ENCODE data around the gene NF1. TPM values are rescaled to one million over a fixed set of nuclear protein-coding genes. Genes with fewer than 3 reads are reported as not detected.

NF1 gene
- polyA plus RNA-seq, 2 of the 4 experiments (the other 2 are of a cell fraction), result 15.9 to 73.2 TPM

DNA sequence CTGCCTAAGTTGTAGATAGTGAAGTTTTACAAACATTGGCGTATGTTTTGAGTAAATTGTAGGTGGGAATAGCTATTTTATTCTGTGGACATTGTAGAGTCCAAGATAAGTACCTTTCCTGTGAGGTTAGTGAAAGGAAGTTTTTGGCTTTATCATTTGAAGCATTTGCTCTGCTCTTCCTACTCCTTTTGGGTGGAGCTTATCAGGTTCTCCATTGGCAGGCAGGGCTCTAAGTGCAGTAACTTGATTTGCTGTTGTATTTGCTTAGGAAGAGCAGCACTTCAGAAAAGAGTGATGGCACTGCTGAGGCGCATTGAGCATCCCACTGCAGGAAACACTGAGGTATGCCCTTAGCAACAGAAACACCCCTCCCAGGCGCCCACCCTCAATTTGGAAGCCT, 132.2 kb downstream of the NF1 start (continued):
- no peak for TF ChIP-seq HMGXB4 (CRISPR knock-in tag; IDR thresholded peaks at IDR 0.05; ENCODE audit: borderline replicate concordance)
- TF ChIP-seq, protein P1, sequence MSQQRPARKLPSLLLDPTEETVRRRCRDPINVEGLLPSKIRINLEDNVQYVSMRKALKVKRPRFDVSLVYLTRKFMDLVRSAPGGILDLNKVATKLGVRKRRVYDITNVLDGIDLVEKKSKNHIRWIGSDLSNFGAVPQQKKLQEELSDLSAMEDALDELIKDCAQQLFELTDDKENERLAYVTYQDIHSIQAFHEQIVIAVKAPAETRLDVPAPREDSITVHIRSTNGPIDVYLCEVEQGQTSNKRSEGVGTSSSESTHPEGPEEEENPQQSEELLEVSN (IDR thresholded peaks at IDR 0.05; ENCODE audit: borderline replicate concordance, low read depth), result no peak
- TF ChIP-seq RCOR1 (IDR thresholded peaks at IDR 0.05; ENCODE audit: low read depth, low read length), result no peak

- no peaks in the 10 kb centered on the region for H3K9me3 ChIP-seq
- CTCF ChIA-PET, result no interaction called here
- H3K4me1 ChIP-seq, result no peaks in the 10 kb centered on the region
- no peak overlapping the region for H3K27ac ChIP-seq
- no peak overlapping the region for H3K4me3 ChIP-seq
- FAIRE-seq, result no peak
- no peak overlapping the region for H3K4me2 ChIP-seq
- ATAC-seq, result no peak
- TF ChIP-seq HMGXB4 (CRISPR knock-in tag; IDR thresholded peaks at IDR 0.05; ENCODE audit: borderline replicate concordance) (no peak), NFE2L2 (conservative IDR thresholded peaks at IDR 0.05; ENCODE audit: low read length) (no peak), EHMT2 (IDR thresholded peaks at IDR 0.05; ENCODE audit: low read depth) (no peak), SMC3 (IDR thresholded peaks at IDR 0.05) (no peak), JUN (IDR thresholded peaks at IDR 0.05) (no peak), GATA3 (IDR thresholded peaks at IDR 0.05; ENCODE audit: borderline replicate concordance) (no peak), CEBPB (IDR thresholded peaks at IDR 0.05) (no peak), TFCP2L1 (CRISPR knock-in tag; IDR thresholded peaks at IDR 0.05) (no peak), HOXB13 (CRISPR knock-in tag; IDR thresholded peaks at IDR 0.05; ENCODE audit: low read depth) (no peak), RNF2 (IDR thresholded peaks at IDR 0.05; ENCODE audit: borderline replicate concordance, low read depth) (no peak), TP53 (CRISPR knock-in tag; IDR thresholded peaks at IDR 0.05) (no peak), FOSL2 (IDR thresholded peaks at IDR 0.05) (no peak), FOSL2 (CRISPR knock-in tag; IDR thresholded peaks at IDR 0.05) (no peak), NR3C1 (IDR thresholded peaks at IDR 0.05) (no peak), KDM5A (IDR thresholded peaks at IDR 0.05) (no peak), EP300 (IDR thresholded peaks at IDR 0.05) (no peak), ZNF302 (CRISPR knock-in tag; IDR thresholded peaks at IDR 0.05) (no peak), BCL3 (IDR thresholded peaks at IDR 0.05) (no peak)
- no peak for DNase-seq (ENCODE audit: low read depth in 1 of 2, low spot score in 1 of 2)
- POLR2A ChIA-PET, result no interaction called here
Measured at GRCh38 chr17:31231852-31232251, 137.1 kb downstream of the NF1 start.

GRCh38 chr17:31235110-31235509, 140.3 kb downstream of the NF1 start:
- FAIRE-seq (no peak), DNase-seq (ENCODE audit: low read depth in 1 of 2, low spot score in 1 of 2) (no peak), ATAC-seq (no peak)
- ChIA-PET POLR2A (interaction anchor here (0.7 kb wide), 1 partner anchor 34 kb away, joined by 5 read pairs; no protein-coding TSS in a partner anchor), CTCF (interaction anchor here (1.1 to 1.3 kb wide), 2 partner anchors 26 to 291 kb away, joined by 4 read pairs; no protein-coding TSS in a partner anchor)
- Histone ChIP-seq H3K4me1 (no peaks in the 10 kb centered on the region), H3K9me3 (no peaks in the 10 kb centered on the region), H3K4me2 (no peak overlapping the region), H3K4me3 (no peak overlapping the region), H3K27ac (no peak overlapping the region)
- TF ChIP-seq ZC3H11A (IDR thresholded peaks at IDR 0.05), result no peak
- 96% methylated on average over 4 of the region's 4 CpGs for WGBS (ENCODE audit: missing lambda C conversion rate)
